22Rv1 (cell line): ENCODE results near the gene TUBA3E.
"Not testable (repeated sequence)": the region's sequence is repeated elsewhere in the genome, so short reads cannot be mapped to it uniquely, and the experiment has no call there.

Experiments
- ZFX ChIP-seq: fragments of 450-650 bp; IDR thresholded peaks from 2 replicates; pipeline ENCODE4 v1.6.1; 2017; ENCODE audit warnings: antibody characterized with exemption, borderline replicate concordance
- TF ChIP-seq, protein P1 (sequence below): fragments of 450-650 bp; IDR thresholded peaks from 2 replicates; pipeline ENCODE4 v1.5.1; 2017; ENCODE audit warnings: mild to moderate bottlenecking

DNA sequence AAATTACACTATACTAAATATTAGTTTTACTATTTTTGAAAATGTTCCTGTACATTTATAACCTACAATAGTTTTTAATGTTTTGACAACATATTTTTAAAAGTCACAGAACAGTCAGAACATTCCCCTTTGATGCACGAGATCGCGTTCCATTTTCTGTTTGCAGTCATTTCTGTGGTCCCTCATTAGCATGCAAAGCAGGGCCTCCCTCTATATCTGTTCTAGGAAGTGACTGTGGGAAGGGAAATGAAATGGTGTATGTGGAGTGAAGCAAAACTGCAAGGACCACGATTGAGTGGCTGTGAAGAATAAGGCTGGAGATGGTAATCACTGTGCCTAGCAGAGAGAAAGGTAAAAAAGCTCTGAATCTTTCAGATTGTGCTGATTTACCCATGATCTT lies 24.3 kb upstream of the TUBA3E start:
- TF ChIP-seq, protein P1, sequence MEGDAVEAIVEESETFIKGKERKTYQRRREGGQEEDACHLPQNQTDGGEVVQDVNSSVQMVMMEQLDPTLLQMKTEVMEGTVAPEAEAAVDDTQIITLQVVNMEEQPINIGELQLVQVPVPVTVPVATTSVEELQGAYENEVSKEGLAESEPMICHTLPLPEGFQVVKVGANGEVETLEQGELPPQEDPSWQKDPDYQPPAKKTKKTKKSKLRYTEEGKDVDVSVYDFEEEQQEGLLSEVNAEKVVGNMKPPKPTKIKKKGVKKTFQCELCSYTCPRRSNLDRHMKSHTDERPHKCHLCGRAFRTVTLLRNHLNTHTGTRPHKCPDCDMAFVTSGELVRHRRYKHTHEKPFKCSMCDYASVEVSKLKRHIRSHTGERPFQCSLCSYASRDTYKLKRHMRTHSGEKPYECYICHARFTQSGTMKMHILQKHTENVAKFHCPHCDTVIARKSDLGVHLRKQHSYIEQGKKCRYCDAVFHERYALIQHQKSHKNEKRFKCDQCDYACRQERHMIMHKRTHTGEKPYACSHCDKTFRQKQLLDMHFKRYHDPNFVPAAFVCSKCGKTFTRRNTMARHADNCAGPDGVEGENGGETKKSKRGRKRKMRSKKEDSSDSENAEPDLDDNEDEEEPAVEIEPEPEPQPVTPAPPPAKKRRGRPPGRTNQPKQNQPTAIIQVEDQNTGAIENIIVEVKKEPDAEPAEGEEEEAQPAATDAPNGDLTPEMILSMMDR = not testable (repeated sequence)
- TF ChIP-seq ZFX = not testable (repeated sequence)
